Choroid plexus epithelial cell (primary cell): ENCODE measurements around the gene SUMO4.
A peak's percentile ranks its signal among the peaks of the same experiment; 100 is the strongest.

Source experiments
- DNase-seq: peaks from one replicate; pipeline ENCODE4 v3.0.0-alpha.2; 2010; ENCODE audit warnings: low read depth
- H3K4me3 ChIP-seq: 2 replicates; pipeline ENCODE4 v1.5.1; 2011; ENCODE audit warnings: low read depth, mild to moderate bottlenecking, control low read depth, low read length, moderate library complexity
- CTCF ChIP-seq: conservative IDR thresholded peaks from 2 replicates; pipeline ENCODE4 v1.5.1; 2011; ENCODE audit warnings: low read depth, mild to moderate bottlenecking, control low read depth, inconsistent platforms, low read length, moderate library complexity

Gene SUMO4

GRCh38 chr6:149362289-149362688 is 37.8 kb upstream of the SUMO4 start:
- no peak for DNase-seq
- no peak for TF ChIP-seq CTCF
- H3K4me3 ChIP-seq = no peak overlapping the region

- no peak for DNase-seq
- no peak overlapping the region for H3K4me3 ChIP-seq
- no peak for TF ChIP-seq CTCF
Measured at GRCh38 chr6:149363154-149363553, 36.9 kb upstream of the SUMO4 start.

- no peak overlapping the region for H3K4me3 ChIP-seq
- TF ChIP-seq CTCF = no peak
- DNase-seq = peak; percentile 29
Measured at GRCh38 chr6:149364557-149364956, 35.5 kb upstream of the SUMO4 start.

- no peak overlapping the region for H3K4me3 ChIP-seq
- no peak for DNase-seq
- no peak for TF ChIP-seq CTCF
Measured at GRCh38 chr6:149365197-149365596, 34.9 kb upstream of the SUMO4 start.

GRCh38 chr6:149366267-149366921 is 33.7 kb upstream of the SUMO4 start:
- no peak for DNase-seq
- H3K4me3 ChIP-seq = no peak overlapping the region
- no peak for TF ChIP-seq CTCF

- no peak for TF ChIP-seq CTCF
- no peak overlapping the region for H3K4me3 ChIP-seq
- no peak for DNase-seq
Measured at GRCh38 chr6:149368065-149368464, 32.0 kb upstream of the SUMO4 start.

GRCh38 chr6:149371154-149371553 is 28.9 kb upstream of the SUMO4 start:
- no peak overlapping the region for H3K4me3 ChIP-seq
- no peak for DNase-seq
- TF ChIP-seq CTCF = no peak
